COLO668 (cell line): ENCODE results near the gene HPGD.

Experiments used
- DNase-seq: peaks from one replicate; lab custom pipeline; 2025; ENCODE audit not compliant: unreplicated experiment; lab: John Stamatoyannopoulos, UW

The HPGD gene

DNA sequence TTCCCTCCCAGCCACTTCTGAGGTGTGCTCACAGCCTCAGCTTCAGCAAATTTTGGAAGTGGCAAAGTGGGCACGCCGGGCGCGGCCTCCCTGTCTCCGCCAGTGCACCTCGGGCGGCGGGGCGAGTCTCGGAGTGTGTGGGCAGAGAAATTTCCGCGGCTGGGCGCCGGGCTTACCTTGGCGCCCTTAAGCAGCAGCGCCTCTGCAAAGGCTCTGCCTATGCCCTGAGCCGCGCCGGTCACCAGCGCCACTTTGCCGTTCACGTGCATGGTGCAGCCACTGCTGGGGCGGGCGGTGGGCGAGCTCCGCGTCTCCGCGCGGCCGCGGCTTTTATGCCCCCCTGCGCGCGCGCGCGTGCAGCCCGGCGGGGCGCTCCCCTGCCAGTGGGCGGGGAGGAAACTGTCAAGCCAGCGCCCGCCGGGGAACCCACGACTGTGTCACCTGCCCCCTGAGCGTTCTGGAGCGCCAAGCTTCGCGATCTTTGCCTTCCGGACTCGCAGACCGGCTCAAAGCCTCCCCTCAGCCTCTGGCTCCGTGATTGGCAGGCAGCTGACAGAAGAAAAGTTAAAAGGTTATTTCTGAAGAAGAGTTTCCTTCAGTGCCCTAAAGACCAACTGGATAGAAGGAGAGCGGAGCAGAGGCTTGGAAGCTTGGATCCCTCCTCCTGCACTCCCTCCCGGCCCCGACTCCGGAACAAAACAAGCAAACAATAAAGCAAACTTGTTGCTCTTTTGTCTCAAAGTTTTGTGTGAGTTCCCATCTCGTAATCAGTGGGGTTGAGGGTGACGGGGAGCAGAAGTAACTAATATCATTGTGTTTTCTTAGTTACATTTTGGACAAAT lies at the start of gene HPGD:
Gene HPGD (minus strand): TSS at position 306 of the 842 bp plus-strand sequence. CDS start 37 bp downstream, at position 269.
- DNase-seq = peak; percentile 83

DNA sequence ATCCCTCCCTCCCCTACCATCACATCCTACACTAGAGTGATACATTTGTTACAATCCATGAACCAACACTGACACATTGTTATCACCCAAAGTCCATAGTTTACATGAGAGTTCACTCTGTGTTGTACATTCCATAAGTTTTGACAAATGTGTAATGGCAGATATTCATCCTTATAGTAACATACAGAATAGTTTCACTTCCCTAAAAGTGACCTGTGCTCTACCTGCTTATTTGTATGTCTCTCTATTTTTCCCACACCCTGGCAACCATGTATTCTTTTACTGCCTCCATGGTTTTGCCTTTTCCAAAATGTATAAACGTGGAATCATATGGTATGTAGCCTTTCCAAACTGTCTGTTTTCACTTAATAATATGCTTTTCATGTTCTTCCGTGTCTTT lies 42.2 kb upstream of the HPGD start:
- no peak for DNase-seq

DNA sequence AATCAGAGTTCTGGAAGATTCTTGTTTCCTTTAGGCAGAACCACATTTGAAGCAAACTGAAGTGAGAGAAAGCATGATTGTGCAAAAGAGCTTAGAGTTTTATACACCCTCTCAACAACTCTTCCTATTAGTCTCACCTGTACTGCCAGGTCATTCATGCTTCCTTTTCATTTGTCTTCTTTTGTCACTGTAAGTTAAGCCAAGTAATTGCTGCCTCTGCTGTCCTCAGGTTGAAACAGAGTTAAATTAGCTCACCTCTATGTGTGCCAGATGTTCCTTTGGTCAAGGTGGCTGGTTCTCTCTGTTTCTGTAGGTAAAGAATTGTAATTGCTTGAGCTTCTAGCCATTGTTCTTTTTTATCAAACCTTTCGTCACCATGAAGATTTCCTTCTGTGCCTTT lies 41.1 kb upstream of the HPGD start:
- no peak for DNase-seq

DNA sequence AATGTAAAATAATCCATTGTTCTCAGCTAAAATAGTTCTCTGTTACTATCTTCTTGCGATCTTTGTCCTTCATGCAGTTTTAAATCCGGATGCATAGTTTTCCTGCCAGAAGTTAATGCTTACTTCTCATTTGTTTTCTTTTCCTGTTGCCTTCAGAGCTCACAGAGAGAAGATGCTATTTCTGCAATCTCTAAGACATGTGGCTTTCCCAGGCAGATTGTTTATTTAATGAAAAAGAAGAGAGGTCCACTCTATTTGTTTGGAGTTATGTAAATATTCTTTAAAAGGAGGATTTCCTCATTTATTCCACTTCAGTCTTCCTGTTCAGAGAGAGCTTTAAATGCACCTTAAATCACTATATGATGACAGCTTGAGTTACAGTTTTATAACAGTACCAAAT lies 39.3 kb upstream of the HPGD start:
- DNase-seq = no peak

DNA sequence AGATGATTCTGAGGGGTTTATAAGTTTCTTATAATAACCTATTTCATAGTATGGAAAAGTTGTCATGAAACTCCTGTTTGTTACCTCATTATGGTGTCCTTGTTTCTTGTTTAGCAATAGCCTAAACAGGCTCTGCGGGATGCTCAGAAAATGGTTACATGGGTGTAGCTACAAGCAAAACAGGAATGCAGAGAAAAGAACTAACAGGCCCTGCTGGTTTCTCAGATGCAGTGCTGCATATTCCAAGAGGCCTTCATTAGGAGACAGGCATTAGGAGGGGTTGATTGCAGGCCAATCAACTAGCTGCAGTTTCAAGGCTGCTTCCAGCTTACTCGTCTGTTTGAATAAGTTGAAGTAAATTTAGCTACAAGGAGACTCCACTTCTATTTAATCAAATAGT lies 37.6 kb upstream of the HPGD start:
- DNase-seq = no peak

DNA sequence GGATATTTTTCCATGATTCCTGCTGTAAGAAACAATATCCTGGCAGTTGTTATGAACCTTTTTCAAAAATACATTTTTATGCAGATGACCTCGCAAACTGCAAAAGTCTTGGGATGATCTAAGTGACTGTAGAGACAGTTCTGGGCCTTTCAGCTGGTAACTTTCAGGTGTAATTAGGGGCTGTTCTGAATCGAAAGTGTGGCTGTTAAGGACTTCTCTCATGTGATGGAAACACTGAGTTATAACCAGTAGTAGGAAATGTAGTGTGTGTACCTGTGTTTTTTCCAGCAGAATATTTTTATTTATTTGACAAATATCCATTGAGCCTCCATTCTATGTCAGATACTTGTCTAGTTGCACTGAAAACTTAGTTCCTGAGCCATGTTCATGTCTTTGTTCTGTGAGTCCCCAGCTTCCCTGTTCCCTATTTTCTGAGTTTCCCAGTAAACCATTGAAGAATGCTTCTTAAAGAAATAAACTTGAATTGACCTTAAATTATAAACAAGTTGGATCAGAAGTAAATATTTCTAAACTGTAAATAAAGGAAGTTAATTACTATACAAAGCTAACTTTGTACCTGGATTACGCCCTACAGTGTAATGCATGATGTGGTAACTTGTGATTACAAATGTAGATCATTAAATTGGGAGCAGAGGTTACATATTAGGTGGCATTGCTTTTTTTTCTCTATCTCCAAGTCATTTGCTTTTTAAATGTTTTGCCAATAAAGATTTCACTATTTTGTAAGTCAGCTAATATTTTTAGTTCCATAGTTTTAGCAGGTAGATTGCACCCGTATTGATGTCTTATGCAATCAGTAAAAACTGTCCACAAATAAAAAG lies 33.7 kb upstream of the HPGD start:
- no peak for DNase-seq

DNA sequence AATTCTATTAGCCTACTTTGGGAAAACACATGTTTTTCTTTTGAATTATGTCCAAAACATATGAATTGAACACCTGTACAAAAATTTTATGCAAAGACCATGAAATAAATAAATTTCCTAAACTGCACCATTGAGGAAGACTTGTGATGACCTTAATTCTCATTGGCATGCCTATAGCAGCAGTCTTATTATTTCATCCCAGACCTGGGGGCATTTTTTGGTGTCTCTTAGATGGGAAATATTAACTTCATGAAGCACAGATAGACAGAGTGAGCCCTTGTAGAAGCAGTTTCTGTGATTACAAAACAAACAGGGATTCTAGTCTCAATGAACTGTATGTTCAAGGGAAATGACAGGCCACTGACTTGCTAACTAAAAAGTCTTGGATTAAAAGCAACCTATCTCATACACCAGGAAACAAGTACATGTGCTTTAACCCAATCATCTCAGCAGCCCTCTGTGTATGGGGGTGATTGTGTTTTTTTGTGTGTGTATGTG lies 32.0 kb upstream of the HPGD start:
- DNase-seq = no peak

DNA sequence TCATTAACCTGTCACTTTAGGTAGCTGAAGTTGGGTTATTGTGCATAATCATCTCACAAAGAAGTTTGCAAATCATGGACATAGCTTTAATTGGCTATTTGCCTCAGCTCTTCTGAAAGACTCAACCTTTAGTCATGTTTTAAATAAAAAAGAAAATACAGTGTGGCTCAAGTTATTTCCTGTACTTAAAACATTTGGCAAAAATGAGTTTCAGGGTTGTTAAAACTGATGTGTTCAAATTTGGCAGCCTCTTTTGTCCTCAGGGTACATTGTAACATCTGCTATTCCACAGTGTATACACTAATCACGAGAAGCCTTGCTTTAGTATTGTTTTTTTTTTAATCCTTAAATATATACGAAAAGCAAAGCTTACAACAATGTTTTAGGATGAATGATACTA lies 31.5 kb upstream of the HPGD start:
- no peak for DNase-seq

DNA sequence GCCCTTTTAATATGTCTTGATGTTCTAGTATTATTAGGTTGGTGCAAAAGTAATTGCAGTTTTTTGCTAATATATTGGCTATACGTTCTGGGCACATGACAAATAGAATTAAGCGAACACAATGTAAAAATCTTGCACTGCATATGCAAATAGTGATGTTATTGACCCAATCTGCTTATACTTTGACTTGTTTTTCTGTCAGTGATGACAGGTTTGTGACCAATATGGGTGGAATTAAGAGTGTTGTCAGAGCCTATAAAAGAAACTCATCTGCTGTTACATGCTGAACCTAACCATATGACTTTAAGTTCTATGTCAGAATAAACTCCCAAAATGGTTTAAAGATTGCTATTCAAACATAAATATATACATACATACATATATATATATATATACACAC lies 30.7 kb upstream of the HPGD start:
- no peak for DNase-seq

DNA sequence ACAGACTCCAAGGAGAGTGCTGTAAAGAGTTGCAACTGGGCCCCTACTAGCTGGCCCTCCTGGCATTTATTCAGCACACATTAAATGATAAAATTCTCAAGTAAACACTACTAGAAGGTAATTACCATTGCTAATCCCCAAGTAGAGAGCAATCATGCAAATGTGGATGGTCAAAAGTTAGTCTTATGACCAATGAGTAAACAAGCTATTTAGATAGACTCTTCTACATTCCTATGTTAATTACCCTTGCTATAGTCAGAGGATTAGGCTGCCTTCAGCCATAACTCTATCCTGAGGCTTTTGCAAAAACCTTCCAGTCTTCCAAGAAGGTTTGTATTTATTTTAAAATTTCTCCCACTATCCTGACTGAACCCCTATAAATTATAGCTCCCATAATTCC lies 28.3 kb upstream of the HPGD start:
- no peak for DNase-seq

DNA sequence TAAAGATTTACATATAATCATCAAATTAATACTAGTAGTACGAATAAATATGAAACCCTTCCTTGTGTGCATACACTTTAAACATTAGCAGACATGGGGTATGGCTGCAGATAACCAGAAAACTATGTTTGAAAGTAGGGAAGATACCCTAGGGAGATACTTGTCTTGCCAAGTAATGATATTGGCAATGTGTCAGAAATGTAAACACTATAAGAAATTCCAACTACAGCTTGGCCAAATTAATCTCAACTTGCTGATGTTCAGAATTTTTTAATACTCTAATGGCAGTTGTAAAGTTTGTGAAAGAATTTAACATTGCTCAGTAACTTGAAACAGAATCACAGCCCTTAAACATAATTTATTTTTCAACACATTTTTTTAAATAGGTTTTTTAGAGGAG lies 27.4 kb upstream of the HPGD start:
- DNase-seq = no peak

DNA sequence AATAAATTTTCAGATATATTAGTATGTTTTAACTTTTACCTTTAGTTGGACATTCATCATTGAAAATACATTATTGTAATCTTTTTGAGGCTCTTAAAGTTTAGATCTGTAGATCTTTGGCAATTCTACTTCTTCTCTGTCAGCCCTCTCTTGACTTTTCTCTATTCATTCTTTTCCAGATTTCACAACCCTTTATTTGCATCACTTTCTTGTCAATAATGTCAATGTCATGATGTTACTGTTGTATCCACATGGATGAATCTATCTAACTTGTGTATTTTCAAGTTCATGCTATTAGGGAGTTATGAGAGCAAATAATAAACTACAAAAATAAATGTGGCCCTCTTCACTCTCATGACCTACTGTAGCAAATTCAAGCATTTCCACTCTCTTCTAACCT lies 23.0 kb upstream of the HPGD start:
- DNase-seq = no peak

DNA sequence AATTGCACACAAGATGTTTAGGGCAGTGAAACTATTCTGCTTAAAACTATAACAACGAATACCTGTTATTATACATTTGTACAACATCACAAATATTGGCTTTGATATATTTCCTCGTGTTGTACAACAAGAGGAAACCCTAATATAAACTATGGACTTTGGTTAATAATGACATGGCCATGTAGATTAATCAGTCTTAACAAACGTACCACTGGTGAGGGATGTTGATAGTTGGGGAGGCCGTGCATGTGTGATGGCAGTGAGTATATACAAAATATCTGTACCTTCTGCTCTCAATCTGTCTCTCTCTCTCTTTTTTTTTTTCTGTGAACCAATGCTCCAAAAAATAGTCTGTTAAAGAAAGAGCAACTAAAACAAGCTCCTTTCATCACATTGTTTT lies 22.2 kb upstream of the HPGD start:
- DNase-seq = no peak

DNA sequence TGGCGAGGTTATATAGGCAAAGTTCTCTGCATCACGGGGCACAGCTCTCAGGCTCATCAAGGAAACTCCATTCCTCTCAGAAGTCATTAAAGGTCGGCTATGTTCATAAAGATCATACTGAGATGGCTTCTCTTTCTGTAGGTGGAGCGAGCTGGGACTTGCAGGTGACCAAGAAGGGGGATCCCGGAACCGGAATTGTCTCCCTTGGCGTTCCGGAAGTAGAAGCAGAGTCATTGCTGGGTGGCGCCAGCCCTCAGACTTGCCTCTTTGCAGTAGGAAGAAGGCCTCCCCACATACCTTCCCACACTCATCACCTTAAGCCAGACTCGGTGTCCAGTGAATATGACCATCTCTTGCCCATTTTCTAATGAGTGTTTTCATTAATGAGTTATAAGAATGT lies 17.9 kb upstream of the HPGD start:
- no peak for DNase-seq

DNA sequence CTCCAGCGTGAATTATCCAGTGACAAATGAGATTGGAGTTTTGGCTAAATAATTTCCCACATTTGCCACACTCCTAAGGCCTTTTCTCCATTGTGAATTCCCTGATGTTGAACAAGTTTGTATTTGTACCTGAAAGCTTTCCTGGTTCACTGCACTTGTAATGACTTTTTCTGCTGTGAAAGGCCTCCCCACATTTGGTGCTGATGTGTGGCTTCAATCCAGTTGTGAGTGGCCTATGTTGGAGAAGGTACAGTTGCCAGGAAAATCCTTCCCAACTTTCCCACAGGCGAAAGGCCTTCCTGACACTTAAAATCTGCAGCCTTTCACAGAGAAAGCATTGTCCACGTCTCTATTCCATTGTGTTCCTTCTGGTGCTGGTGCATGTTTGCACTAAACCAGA lies 17.3 kb upstream of the HPGD start:
- DNase-seq = no peak

DNA sequence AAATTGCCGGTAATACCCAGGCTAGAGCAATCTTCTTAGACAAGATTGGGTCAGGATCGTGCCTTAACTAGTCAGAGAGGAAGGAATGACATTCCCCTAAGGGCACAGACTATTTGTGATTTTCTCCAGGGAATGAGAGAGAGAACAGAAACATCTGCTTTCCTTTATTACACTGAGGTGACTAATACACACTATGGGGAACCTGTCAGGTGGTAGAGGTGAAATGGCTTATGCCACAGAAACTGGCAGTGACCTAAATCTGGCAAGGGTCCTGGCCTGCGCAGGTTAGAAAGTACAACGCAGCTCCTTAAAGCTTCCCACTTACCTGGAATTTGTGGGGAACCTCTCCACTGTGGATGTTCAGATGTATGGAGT lies 16.6 kb upstream of the HPGD start:
- DNase-seq = no peak

DNA sequence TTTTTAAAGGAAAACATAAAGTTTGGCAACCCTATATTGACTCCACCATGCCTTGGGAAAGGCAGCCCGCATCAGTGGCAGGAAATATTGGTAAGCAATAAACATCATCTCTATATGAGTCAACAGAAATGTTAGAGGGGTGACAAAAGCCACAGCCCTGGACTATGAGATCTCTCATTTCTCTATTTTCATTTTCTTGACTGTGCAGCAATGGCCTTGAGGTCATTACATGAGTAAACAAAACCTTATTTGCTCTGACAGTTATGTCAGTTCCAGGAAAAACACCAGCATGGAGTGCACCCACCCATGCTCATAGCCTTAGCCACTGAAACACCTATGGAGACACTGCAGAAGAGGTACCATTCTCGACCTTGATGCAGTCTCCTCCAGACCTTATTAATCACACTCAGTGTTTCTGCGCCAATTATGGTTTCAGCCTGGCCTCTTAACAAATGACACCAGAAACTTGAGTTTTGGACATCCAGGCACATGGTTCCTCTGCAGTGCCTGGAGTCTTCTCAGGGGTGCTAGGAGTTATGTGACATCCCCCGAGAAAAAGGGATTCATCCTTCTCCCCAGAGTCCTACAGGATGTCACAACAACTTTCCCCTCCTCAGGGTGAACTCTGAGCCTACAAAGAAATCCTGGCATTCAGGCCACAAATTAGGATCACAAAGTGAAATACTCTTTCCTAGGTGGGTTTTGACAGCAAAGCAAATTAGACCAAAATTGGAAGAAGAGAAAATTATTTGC lies 16.0 kb upstream of the HPGD start:
- DNase-seq = peak; percentile 14

DNA sequence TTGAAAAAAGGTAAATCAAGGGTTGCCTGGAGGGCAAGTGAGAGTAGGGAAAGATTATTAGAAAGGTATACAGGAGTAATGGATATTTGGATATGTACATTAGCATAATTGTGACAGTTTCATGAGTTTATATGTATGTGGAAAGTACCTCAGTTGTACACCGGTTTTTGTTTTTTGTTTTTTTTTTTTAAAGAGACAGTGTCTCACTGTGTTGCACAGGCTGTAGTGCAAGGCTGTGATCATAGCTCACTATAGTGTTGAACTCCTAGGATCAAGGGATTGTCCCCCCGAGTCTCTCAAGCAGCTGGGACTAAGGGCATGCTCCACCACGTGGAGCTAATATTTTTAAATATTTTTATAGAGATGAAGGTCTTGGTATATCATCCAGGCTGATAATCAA lies 15.3 kb upstream of the HPGD start:
- DNase-seq = no peak

DNA sequence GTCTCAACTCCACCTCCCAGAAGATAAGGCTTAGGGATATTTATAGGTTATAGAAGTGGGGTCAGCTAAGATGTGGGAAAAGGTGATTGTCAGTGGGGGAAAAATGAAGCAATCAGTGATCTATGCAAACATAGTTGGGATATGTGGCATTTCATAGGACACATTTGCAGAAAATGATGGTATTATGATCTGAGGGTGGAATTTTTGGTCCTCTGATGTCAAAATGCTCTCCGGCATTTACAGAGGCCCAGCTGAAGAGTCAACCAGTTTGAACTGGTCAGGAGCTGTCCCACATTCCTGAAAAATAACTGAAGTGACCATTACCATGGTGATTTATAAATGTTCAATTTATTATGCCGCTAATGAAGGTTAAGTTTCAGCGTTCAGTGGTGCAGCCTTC lies 12.2 kb upstream of the HPGD start:
- no peak for DNase-seq

DNA sequence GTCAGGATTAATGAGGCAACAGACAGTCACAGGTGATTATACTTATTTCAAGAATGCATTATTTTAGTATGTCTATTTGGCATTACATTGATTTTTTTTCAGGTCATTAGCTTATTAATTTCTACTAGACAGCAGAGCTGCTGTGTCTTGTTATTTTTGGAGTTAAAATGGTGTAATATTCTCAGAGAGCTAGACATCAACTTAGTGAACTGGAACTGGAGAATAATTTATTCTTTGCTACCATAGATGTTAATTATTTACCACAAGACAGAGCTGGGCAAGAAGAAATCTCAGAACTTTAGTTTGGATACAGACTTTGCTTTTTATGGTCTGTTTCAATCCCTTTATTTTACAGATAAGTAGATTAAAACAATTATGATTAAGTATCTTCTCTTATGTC lies 10.2 kb upstream of the HPGD start:
- DNase-seq = no peak

DNA sequence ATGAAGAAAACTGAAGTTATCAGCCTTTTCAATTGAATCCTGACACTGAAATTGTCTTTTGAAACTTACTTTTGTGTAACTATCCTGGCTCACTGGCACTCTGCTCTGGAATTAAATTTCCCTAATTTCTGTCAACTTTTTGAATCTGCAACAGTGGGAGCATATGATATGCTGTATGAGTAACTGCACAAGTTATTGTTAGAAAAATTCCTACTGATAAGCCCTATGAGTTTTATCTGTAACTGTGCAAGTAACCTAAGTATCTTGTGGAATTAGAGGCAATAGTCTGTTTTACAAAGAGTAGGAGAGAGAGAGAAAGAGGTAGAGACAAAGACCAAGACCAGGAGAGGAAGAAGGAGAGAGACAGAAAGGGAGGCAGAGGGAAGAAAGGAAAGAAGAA lies 9.2 kb upstream of the HPGD start:
- no peak for DNase-seq

DNA sequence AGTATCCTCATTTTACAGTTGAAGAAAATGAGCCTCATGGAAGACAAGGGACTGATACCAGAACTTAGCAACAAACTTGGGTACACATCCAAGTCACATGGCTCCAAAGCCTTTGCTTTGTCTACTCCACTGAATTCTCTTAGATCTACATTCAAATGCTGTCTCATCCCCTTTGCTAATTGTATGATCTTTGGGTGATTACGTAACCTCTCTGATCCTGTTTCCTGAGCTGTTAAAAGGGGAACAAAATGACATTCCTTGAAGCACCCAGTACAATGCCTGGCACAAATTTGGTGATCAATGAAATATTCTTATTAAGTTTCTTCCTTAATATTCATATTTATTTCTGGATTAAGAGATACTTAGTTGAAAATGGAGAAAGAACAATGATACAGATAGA lies 5.9 kb upstream of the HPGD start:
- no peak for DNase-seq
